SKM-1 (cell line): ENCODE data around the gene FAM124A.

Experiments
- DNase-seq: peaks from one replicate; lab custom pipeline; 2025; ENCODE audit not compliant: unreplicated experiment; lab: John Stamatoyannopoulos, UW

FAM124A gene

DNA sequence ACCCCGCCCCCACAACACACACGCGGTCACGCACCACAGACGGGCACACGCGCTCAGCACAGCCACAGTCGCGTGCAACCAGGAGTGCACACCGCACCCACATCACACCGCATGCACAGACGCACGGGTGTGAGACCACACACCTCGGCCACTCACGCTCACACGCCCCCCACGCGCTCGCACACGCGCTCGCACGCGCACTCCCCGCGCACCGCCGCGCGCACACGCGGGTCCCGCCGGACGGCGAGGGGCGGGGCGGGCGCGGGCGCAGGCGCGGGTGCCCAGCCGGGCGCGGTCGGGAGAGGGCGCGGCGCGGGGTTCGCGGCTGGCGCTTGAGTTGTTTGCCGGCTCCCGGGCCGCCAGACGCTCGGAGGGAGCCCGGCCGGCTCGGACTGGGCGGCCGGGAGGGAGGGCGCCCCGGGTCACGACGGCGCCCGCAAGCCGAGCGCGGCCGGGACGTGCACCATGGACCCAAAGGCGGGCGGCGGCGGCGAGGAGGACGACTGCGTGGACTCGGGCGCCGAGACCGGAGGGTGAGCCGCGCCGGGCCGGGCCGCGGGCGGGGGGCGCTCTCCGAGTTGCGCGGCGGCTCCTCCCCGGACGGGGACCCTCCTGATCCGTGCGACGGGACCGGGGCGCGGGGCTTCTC is at the start of gene FAM124A:
FAM124A (plus strand) TSS at position 362 of the 649 bp plus-strand sequence; CDS start at position 466, 104 bp downstream.
- peak; percentile 30 for DNase-seq

- DNase-seq: no peak
Measured at GRCh38 chr13:51175021-51175420, 47.2 kb upstream of the FAM124A start.

DNA sequence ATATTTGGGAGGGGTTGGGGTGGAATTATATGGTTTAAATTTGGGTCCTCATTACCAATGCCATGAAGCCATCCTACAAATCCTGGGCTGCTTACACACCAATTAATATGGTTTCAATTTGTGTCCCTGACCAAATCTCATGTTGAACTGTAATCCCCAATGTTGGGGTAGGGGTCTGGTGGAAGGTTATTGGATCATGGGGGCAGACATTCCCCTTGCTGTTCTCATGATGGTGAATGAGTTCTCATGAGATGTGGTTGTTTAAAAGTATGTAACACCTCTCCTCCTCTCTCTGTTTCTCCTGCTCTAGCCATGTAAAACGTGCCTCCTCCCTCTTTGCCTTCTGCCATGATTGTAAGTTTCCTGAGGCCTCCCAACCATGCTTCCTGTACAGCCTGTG is 46.6 kb upstream of the FAM124A start:
- no peak for DNase-seq

DNA sequence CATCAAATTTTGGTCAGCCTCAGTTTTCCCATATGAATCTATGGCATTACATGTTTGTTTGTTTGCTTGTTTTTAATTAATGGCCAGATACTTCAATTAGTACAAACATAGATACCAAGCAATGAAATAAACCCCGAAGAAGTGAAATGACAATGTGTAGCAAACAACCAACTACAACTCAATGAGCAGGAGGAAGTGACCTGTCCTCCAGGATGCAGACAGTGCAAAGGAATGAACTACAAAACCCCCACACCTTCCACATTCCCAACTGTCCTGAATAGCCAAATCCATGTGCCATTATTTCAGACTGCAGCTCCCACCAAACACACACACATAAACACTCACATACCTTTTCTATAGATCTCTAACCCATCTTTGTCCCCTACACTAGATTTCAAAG is 45.0 kb upstream of the FAM124A start:
- no peak for DNase-seq

DNA sequence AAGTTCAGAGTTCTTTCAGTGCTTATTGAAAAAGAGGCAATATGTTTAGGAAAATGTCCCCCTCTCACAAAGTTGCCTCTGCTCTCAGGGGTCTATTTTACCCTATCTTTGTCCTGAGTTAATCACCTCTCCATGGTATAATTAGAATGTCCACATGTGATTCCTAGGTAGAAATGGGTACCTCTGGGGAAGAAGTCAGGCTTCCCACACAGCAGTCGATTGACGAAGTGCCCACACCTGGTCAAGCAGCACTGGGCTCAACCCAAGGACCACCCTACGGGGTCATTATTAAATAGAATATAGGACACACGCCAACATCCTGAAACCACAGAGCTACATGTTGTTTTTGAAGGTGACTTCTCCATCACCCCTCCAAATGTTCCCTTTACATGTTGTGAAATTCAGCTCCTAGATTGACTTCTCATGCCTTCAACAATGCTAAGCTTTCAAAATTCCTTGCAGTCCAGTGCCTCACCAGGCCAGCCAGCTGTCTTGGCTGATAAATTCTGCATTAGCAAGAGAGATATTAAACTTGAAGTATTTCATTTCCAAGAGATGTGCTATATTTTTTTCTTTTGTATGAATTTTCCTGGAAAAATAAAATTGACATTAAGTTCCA is 43.6 kb upstream of the FAM124A start:
- no peak for DNase-seq

GRCh38 chr13:51179432-51179971 is 42.7 kb upstream of the FAM124A start:
- DNase-seq: no peak

- no peak for DNase-seq
Measured at GRCh38 chr13:51180853-51181511, 41.2 kb upstream of the FAM124A start.

DNA sequence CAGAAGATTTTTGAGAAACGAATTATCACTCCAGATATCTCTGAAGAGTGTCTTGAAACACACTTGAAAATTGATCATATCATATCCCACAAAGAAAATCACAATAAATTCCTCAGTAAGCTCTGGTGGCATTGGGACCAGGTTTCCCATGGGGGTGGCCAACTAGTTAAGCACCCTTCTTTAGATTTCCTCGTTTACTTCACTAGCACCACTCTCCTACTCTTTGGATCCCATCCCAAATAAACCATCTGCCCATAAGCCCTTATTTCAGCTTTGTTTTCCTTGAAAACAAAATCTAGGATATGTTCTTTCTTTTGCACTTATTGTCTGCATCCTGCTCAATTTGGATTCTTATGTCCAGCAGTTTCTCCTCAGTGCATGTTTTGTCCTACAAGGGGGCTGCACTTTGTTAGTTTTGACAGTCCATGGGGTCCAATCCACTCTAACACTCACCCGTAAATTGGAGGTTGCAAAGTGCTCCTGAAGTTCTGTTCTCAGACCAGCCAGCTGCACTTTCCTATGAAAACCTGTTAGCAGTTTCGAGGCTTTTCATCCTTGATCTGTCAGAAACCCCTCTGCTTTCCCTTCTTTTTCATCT is 40.3 kb upstream of the FAM124A start:
- no peak for DNase-seq

DNA sequence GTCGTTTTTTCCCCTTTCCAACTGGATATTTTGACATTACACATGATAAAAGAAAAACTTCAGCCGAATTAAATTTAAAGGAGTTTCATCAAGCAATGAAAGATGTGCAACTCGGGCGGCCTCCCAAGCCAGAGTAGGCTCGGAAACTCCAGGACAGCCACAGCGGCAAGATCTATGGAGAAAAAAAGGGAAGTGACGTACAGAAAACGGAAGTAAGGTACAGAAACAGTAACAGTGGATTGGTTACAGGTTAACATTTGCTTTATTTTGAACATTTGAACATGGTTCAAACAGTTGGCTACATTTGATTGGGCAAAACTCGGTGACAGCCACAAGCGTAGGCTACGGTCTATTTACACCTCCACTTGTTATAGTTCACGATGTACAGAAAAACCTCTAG is 30.5 kb upstream of the FAM124A start:
- DNase-seq: no peak

- DNase-seq: no peak
Measured at GRCh38 chr13:51192348-51192747, 29.9 kb upstream of the FAM124A start.

DNA sequence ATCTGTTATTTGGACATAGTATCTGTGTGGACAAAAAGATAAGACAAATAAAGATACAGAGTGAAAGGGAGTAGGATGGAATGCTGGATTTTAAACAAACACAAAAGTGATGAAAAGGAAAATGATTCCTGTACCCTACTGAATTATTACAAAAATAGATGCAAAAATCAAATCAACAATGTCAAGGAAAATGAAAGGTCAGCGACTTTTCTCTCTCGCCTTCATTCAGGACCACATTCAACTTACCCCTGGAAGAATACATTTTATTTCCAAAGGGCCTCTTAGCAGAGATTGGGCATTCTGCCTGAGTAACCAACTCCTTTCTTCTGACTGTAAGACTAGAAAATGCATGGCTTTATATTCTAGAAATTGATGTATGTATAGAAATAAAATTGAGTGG is 28.8 kb upstream of the FAM124A start:
- DNase-seq: no peak

- no peak for DNase-seq
Measured at GRCh38 chr13:51194942-51195341, 27.3 kb upstream of the FAM124A start.

- DNase-seq: no peak
Measured at GRCh38 chr13:51201886-51202285, 20.3 kb upstream of the FAM124A start.

GRCh38 chr13:51202477-51203046 is 19.6 kb upstream of the FAM124A start:
- DNase-seq: no peak

DNA sequence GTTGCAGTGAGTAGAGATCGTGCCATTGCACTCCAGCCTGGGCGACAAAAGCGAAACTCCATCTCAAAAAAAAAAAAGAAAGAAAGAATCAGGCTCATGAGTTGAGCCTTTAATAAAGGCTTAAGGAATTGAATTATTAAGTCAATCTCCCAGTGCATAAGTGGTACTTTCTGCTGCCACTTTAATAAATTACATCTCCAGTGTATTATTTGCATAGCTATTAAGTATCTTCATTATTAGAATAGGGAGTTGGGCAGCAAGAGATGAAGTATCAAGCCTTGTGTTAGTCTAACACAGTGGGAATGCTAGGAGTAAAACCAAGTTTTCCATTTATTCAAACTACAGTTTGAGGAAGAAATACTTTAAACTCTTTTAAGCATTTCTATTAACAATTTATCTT is 15.6 kb upstream of the FAM124A start:
- DNase-seq: no peak

DNA sequence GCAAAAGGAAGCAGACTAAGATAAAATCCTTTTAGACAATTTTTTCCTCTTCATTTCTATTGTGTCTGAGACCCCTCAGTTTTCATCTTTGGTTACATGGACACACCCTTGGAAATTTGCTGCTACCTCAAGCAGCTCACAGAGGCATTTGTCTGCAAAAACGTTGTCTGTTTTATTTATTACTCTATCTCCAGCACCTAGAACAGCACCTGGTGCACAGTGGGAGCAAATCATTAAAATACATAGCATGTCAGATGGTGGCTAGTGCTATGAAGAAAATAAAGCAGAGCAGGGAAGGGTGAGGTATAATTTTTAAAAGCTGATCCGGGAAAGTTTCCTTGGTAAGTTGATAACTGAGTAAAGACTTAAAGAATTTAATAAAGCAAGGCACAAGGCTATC is 14.3 kb upstream of the FAM124A start:
- DNase-seq: no peak

- DNase-seq: no peak
Measured at GRCh38 chr13:51208716-51209115, 13.5 kb upstream of the FAM124A start.

GRCh38 chr13:51211910-51212309 is 10.3 kb upstream of the FAM124A start:
- DNase-seq: no peak

DNA sequence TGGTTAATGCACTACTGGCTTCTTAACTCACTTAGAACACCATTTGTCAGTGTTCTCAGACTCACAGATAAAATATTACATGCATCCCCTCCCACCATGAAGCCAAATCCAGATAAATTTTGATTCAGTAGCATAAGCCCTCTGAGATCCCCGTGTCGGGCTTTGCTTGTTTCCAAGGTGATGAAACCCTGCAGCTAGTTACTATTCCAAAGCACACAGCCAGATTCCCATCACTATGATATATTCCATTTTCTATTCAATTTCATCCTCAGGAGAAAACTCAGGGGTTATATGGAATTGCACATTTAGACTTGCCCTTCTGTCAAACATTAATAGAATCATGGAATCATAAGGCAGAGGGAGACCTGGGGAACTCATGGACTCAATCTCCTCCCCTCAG is 9.4 kb upstream of the FAM124A start:
- DNase-seq: no peak

DNA sequence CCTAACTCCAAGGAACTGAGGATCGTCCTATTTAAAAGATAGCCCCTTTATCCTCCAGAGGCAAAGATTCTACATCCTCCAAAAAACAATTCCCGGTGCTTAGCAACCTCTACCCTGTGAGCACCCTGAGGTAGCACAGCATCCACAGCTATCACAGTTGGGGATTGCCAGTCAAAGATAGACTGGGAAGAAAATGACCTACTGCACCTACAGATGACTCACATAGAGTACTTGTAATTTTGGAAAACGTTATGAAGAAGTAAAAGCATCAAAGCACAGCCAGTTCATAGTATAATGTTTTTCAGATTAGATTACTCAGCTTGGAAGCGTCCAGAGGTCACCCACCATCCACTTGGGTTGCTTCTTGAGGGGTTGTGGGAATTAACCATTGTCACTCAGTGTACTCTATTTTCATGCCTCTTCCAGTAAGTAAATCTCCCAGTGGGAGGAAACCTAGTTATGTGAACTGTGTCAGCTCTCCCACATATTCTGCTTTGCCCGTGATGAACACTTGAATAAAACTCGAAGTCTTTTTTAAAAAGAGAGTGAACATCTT is 8.9 kb upstream of the FAM124A start:
- no peak for DNase-seq

DNA sequence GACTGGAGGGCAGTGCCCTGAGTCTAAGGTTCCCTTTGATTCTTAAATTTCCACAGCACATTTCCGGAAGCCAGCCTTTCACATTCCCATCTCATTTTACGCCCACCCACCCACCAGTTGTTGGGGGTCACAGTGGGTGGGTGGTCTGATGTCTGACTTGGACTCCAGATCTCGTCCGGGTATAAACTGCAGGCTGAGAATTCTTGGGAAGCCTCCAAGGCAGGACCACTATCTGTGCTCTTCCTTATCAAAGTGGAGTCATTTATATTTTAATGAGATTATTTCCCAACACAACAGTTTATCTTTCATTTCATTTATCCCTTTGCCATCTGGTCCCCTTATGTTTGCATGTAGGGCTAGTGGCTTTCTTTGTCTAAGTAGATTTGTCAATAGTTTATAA is 3.6 kb upstream of the FAM124A start:
- DNase-seq: no peak
